ENCODE measurements around the gene PEX5L.

Gene PEX5L

DNA sequence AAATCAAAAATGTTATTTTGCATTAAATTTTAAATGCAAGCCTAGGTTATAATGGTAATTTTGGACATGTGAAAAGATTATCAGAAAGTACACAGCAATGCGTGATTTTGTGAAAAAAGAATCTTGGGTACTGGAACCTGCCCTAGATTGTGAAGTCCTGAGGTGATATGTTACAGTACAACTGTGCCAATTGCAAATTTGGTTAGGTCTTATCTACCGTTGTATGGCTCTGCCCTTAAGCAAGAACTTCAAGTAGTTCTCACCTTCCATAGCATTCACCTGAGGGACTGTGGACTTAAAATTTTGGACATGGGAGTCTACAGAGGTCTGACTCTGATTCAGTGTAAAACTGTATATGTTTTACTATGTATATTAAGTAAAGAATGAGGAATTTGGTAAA is 140.2 kb downstream of the PEX5L start:
- DNase-seq (ENCODE audit: low read depth in 2 of 2): no peak

DNA sequence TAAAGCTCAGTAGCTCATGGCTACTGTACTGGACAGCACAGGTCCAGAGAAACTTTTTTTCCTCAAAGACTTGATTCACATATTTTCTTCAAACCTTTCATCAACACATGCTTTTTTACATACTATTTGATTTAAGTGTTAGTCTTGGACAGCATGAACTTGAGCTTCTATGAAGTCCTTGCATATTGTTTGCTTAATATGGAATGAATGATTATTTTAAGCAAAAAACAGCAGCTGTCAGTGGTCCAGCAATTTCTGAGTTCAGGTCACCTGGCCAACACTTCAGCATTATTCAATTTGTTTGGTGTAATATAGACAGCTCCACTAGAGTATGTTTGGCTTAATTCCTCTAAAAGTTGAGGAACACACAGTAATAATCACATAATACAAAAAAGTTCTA is 141.4 kb downstream of the PEX5L start:
- DNase-seq (ENCODE audit: low read depth in 2 of 2): no peak

DNA sequence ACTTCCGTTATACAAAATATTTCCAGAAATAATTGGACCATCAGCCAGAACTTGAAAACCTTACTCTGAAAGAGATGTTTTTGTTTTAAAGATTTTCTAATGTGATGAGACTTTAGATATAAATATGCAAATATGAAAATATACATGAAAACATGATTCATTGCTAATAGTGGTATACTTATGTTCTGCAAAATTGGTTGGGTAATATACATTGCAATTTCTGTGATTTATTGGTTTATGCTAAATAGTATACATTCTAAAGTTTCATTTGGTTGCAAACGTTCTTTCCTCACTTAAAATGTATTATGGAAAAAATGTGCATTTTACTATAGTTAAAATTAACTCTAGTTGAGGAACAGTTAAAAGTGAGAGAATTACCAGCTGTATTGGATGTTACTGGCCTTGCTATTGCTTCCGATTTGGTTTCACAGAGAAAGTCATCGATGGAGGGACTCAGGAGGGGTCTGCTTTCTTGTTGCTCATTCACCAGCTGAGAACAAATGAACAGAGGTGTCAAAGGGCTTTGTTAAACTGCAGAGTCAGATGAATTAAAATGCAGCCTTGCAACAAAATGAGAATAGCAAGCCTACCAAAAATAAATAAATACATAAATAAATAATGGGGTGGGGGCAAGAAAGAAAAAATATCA is 149.3 kb downstream of the PEX5L start:
- DNase-seq (ENCODE audit: low read depth in 2 of 2): no peak

DNA sequence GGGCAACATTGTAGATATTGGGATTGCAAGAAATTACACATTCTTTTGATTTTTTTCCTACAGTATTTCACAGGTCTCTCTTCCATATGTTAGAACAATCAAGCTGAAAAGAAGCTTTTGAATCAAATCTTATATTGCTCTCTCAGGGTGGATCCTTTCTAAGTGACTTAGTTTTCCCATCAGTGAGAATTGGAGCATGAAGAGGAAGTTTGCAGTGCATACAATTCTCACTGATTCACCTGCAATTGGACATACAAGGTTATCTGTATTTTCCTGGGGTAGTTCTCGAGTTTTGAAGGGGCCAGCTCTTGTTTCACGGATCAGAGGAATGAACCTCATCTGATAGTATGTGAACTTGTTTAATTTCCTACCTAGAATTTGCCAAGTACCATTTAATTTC is 150.8 kb downstream of the PEX5L start:
- no peak for DNase-seq (ENCODE audit: low read depth in 2 of 2)

DNA sequence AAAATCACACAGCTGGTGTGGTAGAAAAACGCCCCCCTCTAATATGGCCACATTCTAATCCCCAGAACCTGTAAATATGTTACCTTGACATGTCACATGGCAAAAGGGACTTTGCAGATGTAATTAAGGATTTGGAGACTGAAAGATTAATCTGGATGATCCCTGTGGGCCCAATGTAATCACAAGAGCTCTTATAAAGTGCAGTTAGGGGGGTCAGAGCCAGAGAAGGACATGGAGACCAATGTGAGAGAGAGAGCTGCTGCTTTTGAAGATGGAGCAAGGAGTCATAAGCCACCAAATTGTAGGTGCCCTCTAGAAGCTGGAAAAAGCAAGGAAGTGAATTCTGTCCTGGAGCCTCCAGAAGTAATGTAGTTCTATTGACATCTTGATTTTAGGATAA is 152.6 kb downstream of the PEX5L start:
- DNase-seq (ENCODE audit: low read depth in 2 of 2): no peak

DNA sequence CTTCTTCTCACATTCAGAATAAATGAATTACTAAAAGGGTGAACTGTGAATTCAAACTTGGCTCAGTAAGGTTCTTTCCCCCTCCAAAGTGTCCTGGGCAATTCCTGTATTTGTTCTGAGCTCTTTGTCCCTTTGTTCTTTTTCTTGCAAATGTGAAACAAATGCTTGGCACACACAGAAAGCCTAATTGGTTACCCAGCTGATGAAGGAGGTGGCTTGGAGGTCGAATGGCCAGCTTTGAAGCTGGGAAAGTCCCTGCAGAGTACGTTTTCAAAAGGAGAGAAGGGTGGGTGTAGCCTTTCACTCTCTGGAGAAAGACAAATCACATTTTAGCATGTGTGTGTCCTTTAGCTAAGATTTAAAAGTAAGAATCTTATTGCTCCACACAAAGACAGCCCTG is 154.4 kb downstream of the PEX5L start:
- no peak for DNase-seq (ENCODE audit: low read depth in 2 of 2)

DNA sequence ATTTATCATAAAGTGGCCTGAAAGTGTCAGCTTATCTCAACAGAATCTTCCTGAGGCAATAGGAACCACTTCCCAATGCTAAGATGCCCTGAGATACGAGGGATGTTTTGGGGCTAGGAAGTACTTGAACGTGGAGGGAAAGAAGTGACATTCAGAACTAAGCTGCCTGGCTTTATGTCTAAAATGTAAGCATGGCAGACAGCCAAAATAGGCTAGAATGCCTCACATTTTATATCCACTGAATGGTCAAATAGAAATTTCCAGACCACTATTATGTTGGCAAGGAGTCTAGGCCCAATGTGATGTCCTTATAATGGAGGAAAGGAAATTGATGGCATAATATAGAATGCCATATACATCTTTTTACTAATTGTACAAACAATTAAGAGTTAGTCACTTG is 154.9 kb downstream of the PEX5L start:
- no peak for DNase-seq (ENCODE audit: low read depth in 2 of 2)

DNA sequence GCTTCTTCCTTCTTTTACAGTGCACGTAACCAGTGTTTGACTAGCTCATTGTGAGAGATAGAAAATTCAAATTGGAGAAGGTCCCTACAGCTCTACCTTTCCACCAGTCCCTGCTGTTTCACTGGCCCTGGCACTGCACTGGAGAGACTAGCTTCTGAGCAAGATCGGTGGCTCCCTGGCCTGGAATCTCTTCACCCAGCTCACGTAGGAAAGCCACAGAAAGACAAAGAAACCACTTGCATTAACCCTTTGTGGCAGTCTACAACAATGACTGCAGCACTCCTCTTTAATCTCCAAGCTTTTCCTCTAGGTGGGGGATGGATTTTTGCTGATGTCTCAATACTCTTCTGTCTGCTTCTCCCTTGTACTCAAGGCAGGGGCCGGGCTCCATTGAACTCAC is 155.9 kb downstream of the PEX5L start:
- no peak for DNase-seq (ENCODE audit: low read depth in 2 of 2)

DNA sequence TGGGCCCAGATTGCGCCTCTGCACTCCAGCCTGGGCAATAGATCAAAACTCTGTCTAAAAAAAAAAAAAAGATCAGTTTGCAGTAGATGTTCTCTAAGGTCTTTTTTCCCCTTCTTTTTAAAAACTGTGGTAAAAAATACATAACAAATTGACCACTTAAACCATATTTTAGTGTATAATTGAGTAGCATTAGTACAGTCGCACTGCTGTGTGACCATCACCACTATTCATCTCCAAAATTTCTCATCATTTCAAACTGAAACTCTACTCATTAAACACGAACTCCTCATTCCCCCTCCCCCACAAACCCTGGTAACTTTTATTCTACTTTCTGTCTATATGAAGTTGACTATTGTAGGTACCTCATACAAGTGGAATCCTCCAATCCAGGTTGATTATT is 160.3 kb downstream of the PEX5L start:
- no peak for DNase-seq (ENCODE audit: low read depth in 2 of 2)

DNA sequence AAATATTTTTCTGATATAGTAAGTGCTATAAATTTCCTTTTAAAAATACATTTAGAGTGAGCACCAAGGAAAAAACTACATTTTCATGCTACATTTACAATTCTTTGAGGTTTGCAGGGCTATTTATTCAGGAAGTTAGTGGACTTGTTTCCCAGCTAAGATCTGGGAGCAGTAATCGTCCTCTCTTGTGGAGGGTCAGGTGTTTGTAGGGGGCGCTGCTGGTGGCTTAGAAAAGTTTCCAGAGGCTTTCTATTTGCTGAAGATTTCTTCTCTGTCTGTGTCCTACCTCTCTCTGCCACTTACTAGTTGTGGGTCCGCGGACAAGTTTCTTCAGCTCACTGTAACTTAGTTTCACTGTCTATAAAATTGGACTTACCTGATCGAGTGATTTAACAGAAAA is 163.9 kb downstream of the PEX5L start:
- DNase-seq (ENCODE audit: low read depth in 2 of 2): no peak

DNA sequence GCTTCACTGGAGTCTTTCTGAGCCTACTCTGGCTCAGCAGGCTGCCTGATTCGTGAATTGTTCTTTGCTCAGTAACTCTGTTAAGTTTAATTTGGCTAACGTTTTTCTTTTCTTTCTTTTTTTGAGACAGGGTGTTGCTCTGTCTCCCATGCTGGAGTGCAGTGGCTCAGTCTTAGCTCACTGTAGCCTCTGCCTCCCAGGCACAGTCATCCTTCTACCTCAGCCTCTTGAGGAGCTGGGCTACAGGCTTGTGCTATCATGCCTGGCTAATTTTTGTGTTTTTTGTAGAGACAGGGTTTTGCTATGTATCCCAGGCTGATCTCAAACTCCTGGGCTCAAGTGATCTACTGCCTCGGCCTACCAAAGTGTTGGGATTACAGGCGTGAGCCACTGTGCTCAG is 165.0 kb downstream of the PEX5L start:
- DNase-seq (ENCODE audit: low read depth in 2 of 2): no peak

DNA sequence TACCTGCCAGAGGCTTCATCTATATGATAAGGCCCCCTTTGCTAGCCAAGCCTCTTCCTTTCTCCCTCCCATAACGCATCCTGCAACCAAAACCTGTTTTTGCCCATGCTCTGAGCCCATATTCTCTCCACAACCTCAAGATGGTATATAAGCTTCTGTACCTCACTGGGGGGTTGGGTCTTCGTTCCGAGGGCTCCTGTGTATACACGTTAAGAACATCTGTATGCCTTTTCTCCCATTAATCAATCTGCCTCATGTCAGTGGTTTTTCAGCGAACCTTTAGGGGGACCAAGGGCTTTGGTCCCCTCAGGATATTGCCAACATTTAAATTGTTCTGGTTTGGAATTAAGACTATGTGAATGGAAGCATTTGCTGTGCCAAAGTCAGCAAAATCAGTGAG is 168.0 kb downstream of the PEX5L start:
- DNase-seq (ENCODE audit: low read depth in 2 of 2): no peak

DNA sequence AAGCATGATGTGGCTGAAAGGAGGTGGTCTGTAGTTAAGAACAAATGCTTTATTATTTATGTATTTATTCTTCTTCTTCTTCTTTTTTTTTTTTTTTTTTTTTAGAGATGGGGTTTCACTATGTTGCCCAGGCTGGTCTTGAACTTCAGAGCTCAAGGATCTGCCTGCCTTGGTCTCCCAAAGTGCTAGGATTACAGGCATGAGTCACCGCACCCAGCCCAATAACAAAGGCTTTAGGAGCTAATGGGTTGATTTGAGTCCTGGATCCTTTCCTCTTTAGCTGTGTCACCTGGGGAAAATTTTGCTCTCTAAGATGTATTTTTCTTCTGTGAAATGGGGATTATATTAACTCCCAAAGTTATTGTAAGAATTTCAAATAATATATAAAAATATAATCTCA is 168.8 kb downstream of the PEX5L start:
- no peak for DNase-seq (ENCODE audit: low read depth in 2 of 2)

DNA sequence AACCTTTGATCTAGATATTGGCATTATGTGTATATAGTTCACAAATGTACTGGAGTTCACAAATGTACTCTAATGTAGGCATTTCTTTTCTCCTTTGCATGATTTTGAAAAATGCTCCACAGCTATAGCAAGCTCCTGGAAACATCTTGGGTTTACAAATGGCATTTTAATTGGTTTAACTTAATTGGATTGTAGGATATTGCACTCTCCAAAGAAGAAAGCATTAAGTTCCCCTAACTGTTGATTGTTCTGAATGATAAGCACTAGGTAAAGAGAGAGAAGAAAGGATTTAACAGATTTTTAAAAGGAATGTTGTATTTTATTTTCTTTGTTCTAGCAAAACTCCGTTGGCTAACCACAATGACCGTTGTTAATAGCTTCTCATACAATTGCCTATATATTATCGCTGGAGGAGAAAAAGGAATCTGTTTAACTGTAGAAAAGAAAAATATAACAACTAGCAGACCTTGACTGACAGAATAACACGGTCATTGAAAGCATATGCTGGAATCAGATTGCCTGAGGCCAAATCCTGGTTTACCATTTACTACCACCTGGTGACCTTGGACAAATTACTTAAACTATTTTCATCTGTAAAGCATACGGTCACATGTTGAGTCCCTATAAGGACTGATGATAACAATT is 170.8 kb downstream of the PEX5L start:
- no peak for DNase-seq (ENCODE audit: low read depth in 2 of 2)

DNA sequence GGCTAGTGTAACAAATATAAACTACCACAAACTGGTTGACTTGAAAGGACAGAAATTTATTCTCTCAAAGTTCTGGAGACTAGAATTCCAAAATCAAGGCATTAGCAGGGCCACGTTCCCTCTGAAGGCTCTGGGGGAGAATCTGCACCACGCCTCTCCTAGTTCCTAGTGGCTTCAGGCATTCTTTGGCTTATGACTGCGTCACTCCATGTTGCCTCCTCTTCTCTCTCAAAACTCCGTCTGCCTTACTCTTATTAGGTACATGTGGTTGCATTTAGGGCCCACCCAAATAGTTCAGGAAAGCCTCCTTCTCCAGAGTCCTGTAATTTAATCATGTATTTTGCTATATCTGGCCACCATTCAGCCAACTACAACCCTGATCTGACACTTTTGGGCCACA is 174.8 kb downstream of the PEX5L start:
- no peak for DNase-seq (ENCODE audit: low read depth in 2 of 2)

DNA sequence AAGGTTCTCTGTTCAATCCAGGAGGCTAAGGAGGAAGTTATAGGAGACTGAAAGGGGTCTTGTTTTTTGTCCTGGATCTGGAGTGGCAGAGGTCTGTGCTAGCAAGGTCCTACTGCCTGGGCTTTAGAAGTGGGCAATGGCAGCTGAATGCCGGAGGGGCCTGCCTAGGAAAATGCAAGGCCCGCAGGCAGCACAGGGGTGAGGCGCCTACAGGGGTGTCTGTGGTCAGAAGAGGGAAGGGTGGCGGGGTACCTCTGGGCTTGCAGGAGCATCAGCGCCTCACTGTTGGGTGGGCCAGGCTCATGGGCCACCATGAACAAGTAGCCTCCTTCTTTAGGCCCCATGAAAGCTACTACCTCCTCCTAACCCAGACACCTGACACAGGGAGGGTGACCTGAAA is 175.4 kb downstream of the PEX5L start:
- no peak for DNase-seq (ENCODE audit: low read depth in 2 of 2)

DNA sequence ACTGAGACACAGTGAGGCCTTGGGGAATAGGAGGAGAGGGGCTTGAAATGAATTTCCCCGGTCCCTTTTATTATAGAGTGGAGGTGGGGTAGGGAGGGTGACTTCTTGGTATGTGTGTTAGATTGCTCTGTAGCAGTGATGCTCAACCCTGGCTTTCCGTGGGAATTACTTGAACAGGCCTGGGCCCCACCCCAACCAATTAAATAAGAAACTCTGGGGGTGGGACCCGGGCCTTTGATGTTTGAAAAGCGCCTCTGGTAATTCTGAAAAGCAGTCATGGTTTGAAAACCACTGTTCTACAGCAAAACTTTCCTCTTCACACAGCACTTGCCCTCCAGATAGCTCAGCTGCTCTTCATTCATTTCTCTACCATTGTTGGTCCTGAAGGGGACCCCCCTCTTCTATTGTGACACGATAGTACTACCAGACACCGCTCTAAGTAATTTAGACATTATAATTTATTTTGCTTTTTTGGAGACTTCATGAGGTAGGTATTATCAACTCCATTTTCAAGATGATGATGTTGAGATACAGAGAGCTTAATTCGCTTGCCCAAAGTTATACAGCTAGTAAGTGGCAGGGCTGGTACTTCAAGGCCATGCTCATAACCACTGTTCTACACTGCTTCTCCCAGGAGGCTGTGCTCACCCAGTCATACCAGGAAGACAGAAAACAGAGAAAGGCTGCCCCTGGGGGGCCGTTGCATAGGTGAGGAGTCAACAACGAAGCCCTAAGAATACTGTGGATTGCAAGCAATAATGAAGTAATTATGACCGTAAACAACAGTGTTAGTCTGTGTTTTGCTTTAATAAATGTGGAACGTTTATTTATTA is 176.2 kb downstream of the PEX5L start:
- DNase-seq (ENCODE audit: low read depth in 2 of 2): no peak

DNA sequence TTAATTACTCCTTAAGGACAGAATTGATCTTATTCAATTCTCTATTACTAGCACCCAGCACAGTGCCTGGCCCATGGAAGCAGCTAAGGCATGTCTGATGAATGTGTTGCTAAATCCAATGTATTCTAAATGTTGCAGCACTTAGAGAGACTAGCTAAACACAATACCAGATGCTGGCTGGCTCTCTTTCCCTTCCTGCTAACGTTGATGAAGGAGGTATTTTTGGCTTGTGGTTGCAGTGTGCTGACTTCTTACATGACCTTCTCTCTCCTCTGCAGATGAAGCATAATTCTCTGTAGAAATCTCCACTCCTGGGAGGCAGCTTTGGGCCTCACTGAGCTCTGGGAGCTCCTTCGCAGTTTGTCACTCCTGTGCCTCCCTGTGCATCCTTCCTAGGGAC is 183.6 kb downstream of the PEX5L start:
- no peak for DNase-seq (ENCODE audit: low read depth in 2 of 2)

DNA sequence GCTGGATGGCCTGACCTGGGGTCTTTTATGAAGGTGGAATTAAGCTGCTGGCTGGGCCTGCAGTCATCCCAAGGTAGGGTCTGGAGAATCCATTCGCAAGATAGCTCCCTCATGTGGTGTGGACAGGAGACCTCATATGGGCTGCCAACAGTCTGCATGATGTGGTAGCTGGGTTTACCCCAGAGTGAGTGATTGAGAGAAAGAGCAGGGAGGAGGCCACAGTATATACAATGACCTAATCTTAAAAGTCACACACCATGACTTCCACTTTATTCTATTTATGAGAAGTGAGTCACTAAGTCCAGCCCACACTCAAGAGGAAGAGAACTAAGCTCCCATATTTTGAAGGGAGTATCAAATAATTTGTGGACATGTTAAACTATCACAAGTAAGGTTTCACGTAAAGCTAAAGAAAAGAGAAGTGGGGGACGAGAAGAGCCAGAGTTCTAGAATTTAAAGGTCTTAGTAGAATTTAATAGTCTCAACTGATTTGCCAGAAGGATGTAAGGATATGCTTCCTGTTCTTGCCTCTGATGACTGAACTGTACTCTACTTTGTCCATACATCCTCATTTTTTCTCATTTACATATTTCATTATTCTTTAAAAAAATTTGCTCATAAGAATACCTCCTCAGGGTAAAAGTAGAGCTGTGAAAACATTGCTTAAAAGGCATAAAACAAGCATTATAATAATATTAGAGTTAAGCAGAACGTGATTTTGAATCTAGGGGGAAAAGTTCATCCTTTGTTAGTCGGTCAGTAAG is 184.4 kb downstream of the PEX5L start:
- DNase-seq (ENCODE audit: low read depth in 2 of 2): no peak

DNA sequence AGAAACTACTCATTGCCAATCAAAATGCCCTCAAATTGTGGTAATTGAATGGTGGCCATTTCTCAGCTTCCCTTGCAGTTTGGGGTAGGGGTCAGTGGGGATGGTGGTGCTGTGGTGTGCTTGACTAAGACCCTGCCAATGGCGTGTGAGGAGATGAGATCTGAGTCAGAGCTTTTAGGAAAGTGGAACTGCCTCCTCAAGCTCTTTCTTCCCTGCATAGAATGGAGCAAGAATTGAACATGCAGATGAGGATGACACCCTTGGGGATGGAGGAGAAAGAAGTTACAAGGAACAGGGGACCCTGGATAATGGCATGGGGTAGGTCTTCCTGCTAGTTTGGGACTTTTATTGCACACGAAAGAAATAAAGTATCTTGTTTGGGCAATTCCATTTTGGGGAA is 188.0 kb downstream of the PEX5L start:
- no peak for DNase-seq (ENCODE audit: low read depth in 2 of 2)

DNA sequence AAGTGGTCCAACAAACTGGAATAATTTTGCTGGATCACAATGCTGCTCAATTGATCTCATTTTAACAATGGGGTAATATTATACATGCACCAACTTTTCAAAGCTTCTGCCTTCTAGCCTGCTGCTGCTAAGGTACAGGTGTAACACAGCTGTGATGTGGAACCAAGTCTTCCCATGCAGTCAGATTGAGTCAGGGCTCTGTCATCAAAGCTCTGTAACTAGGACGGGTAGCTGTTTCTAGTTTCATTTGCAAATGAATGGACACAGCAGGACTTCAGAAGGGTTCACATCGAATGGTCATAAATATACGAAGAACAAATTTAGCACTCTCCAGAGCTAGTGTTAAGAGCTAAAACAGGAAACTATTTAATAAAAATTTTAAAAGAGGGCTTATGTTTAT is 194.7 kb downstream of the PEX5L start:
- no peak for DNase-seq (ENCODE audit: low read depth in 2 of 2)

DNA sequence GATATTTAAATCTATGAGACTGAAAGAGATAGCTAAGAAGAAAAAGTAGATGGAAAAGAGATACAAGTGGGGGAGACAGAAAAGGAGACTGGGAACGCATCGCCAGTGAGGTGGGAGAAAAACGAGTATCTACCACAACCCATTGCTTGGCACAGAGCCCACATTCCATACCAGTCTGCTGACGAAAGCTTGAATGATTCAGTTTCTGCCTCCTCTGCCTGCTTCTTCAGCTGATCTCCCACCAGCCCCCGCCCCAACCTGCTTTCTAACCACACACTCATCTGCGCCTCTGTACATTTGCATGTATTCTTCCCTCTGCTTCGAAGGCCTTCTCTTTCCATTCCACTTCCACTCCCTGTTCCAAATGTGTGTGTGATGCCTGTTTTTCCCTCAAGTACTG is 195.8 kb downstream of the PEX5L start:
- DNase-seq (ENCODE audit: low read depth in 2 of 2): no peak

Measured in stimulated activated CD4-positive, alpha-beta T cell treated with anti-CD3 and anti-CD28 coated beads, Interleukin-15, amount 100 ng/mL, for 48 hours (primary cell).